K562 (cell line): ENCODE data around the gene CSF2. TPM values are rescaled to one million over a fixed set of nuclear protein-coding genes. Genes with fewer than 3 reads are reported as not detected.

Source experiments
- ARID3A ChIP-seq: IDR thresholded peaks from 2 replicates; pipeline ENCODE4 v1.6.1; 2012; ENCODE audit warnings: low read depth, low read length, improper control_type of control experiment, borderline replicate concordance
- ATF6 ChIP-seq: sonication (generic); formaldehyde crosslinking; IDR thresholded peaks from 2 replicates; pipeline ENCODE4 v1.4.0; 2020; ENCODE audit warnings: mild to moderate bottlenecking, missing genetic modification reagents
- CBFA2T2 ChIP-seq: fragments of 450-650 bp; conservative IDR thresholded peaks from 2 replicates; pipeline ENCODE4 v1.6.1; 2017; ENCODE audit warnings: mild to moderate bottlenecking
- CBFA2T3 ChIP-seq: fragments of 450-650 bp; IDR thresholded peaks from 2 replicates; pipeline ENCODE4 v1.6.1; 2017
- CBX3 ChIP-seq, 2 experiments: IDR thresholded peaks; 1 replicate in 1 of 2; 2 replicates in 1 of 2; pipeline ENCODE4 v1.6.1; 2012; ENCODE audit warnings: inconsistent platforms in 2 of 2, low read length in 2 of 2, borderline replicate concordance in 1 of 2, control low read depth in 1 of 2
- HMG20B ChIP-seq: fragments of 250-450 bp; sonication (Bioruptor Pico); IDR thresholded peaks from 2 replicates; pipeline ENCODE4 v1.5.0; 2021; ENCODE audit warnings: mild to moderate bottlenecking
- PTTG1 ChIP-seq: fragments of 450-650 bp; IDR thresholded peaks from 2 replicates; pipeline ENCODE4 v1.6.1; 2016; ENCODE audit warnings: low read depth, mild to moderate bottlenecking, missing genetic modification characterization, missing compliant biosample characterization
- RAD21 ChIP-seq, 2 experiments: fragments of 250-450 bp in 1 of 2; fragments of 450-650 bp in 1 of 2; sonication (Bioruptor Pico) in 1 of 2; formaldehyde crosslinking in 1 of 2; IDR thresholded peaks in 1 of 2; conservative IDR thresholded peaks in 1 of 2; 2 replicates each; pipeline versions ENCODE4 v1.4.0 to v1.8.0; 2020 to 2022; ENCODE audit warnings: mild to moderate bottlenecking in 2 of 2, moderate library complexity in 1 of 2
- SRF ChIP-seq, 2 experiments: fragments of 250-450, 450-650 bp in 1 of 2; sonication (Bioruptor Pico) in 1 of 2; sonication (generic) in 1 of 2; formaldehyde crosslinking; IDR thresholded peaks; 2 replicates each; pipeline versions ENCODE4 v1.5.0 to v1.5.1; 2020 to 2022; ENCODE audit warnings: mild to moderate bottlenecking in 1 of 2, missing genetic modification reagents in 1 of 2
- USF2 ChIP-seq: sonication (generic); formaldehyde crosslinking; IDR thresholded peaks from 2 replicates; pipeline ENCODE4 v1.5.0; 2020; ENCODE audit warnings: missing genetic modification reagents
- XRCC3 ChIP-seq: fragments of 450-650 bp; IDR thresholded peaks from 2 replicates; pipeline ENCODE4 v1.6.1; 2017; ENCODE audit warnings: mild to moderate bottlenecking, moderate library complexity
- ZNF512 ChIP-seq: IDR thresholded peaks from 2 replicates; pipeline ENCODE4 v1.6.1; 2016; ENCODE audit warnings: missing genetic modification characterization, missing compliant biosample characterization
- ZNF551 ChIP-seq: fragments of 250-450 bp; sonication (Bioruptor Pico); IDR thresholded peaks from 2 replicates; pipeline ENCODE4 v1.5.0; 2021; ENCODE audit warnings: mild to moderate bottlenecking, moderate library complexity
- ZNF79 ChIP-seq: fragments of 250-450 bp; sonication (Bioruptor Pico); IDR thresholded peaks from 2 replicates; pipeline ENCODE4 v1.4.0; 2020; ENCODE audit warnings: low read depth, mild to moderate bottlenecking, moderate library complexity
- polyA plus RNA-seq, 8 experiments: library from polyadenylated mRNA; depleted of rRNA in 4 of 8; stranded (reverse) in 5 of 8; unstranded in 3 of 8; fragments of >200 nt; fragmentation: Nextera tagmentation in 2 of 8; fragmentation: Illumina TruSeq in 1 of 8; extraction: Ambion mirVana in 2 of 8; extraction: Trizol in 1 of 8; gene quantifications; 2 replicates each; pipeline versions ENCODE4 v1.2.1 to v1.2.3, GENCODE V29; 2011 to 2014; ENCODE audit warnings: inconsistent platforms in 1 of 8, missing spikeins in 1 of 8
- total RNA-seq, 7 experiments: library from RNA; depleted of rRNA in 6 of 7; stranded (reverse); fragments of >200 nt in 6 of 7; fragmentation: Illumina TruSeq in 2 of 7; extraction: Trizol in 2 of 7; gene quantifications; 2 replicates each; pipeline versions ENCODE4 v1.2.1 to v1.2.3, GENCODE V29; 2011 to 2021; ENCODE audit warnings: low replicate concordance in 1 of 7

Gene CSF2
- total and polyA plus RNA-seq, 9 of the 15 experiments (the other 6 are each of a cell fraction or from before 2014, with no cell fraction given) = 0.25 to 0.29 TPM; not detected in 7

- TF ChIP-seq ARID3A (no peak), HMG20B (no peak), CBX3 (IDR thresholded peaks at IDR 0.05; ENCODE audit: borderline replicate concordance in 1 of 2, low read length in 2 of 2) (no peak), CBFA2T2 (peak; percentile 19; the same call in 1 of the 2 replicates), ZNF551 (CRISPR knock-in tag) (no peak), USF2 (no peak), PTTG1 (tag) (no peak), RAD21 (CRISPR knock-in tag; conservative IDR thresholded peaks at IDR 0.05 in 1 of 2, IDR thresholded peaks at IDR 0.05 in 1 of 2) (no peak), XRCC3 (no peak), ATF6 (CRISPR knock-in tag) (no peak), CBFA2T3 (peak; percentile 64), SRF (CRISPR knock-in tag; IDR thresholded peaks at IDR 0.05) (no peak), ZNF512 (tag) (peak; percentile 32; the same call in 1 of the 2 replicates), ZNF79 (CRISPR knock-in tag) (no peak)
- TF ChIP-seq, all 486 proteins: peak for 5
These were observed 31.0 kb downstream of the CSF2 start (continued) for GRCh38 chr5:132104556-132104955.
